ENCODE results near the gene SDC3.
A peak's percentile ranks its signal among the peaks of the same experiment; 100 is the strongest.

Gene SDC3

DNA sequence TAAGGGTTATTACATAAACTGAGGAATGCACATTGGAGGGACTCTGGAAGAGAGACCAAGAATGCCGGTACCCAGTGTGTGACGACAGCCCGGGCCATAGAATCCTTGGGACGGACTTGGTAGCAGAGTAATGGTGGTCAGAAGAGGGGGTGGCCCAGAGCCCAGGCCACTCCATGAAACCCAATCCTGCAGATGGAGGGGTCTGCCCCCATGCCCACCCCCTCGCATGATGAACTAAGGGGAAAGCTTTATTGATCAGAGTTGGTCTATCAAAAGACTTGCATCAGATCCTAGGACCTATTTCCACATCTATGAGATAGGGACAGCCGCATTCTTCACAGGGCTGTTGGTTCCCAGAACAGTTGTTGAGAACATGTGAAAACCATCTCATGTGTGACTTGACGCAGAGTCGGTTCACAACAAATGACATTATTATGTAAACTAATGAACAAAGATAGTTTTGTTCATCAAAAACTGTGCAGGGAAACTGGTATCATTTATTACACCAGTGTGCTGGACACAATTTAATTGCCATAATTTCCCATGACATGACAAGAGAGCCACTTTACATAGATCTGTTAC lies 21.5 kb upstream of the SDC3 start:
- Mint-ChIP-seq H3K4me3 (no peak overlapping the region), H3K9me3 (no peaks in the 10 kb centered on the region), H3K36me3 (ENCODE audit: low read depth) (peaks cover 42% of the 10 kb centered on the region), H3K27ac (peak overlapping the region in 2 of 3 experiments; percentile 53 to 75), H3K27me3 (ENCODE audit: low read depth) (no peaks in the 10 kb centered on the region), H3K4me1 (peaks cover 36% of the 10 kb centered on the region)
- no peak for TF ChIP-seq CTCF (IDR thresholded peaks at IDR 0.05; ENCODE audit: unreplicated experiment in 3 of 3)

DNA sequence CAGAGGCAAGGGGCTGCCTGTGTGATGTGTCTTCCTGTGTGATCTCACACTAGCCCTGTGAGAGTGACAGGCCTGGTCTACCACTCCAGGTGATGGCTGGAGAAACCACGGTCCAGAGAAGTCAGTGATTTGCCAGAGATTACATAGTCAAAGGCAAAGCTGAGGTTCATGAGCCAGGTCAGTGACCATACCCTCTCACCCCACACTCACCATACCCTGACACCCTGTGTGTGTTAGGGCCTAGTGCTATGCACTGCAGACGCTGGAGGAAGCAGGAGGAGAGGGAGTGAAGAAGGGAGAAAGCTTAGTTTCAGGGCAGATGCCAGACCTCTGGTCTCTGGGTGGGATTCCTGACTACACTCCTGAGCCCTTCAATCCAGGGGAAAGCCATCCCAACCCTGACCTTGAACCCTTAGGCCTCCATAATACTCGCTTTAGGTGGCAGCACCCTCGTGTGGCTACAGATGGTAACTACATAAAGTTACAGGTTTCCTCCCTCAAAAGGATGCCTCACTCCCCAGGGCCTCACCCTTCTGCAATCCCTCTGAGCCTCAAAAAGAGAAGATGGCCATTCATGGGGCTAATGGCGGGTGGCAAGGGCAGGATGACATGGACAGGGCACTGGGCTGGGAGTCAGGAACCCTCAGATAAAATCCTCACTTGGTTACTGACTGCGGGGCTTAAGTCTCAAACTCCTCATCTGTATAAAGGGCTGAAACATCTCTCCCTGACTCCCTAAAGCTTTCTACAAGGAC lies 20.8 kb upstream of the SDC3 start:
- no peaks in the 10 kb centered on the region for H3K9me3 Mint-ChIP-seq
- no peaks in the 10 kb centered on the region for H3K27me3 Mint-ChIP-seq (ENCODE audit: low read depth)
- H3K27ac Mint-ChIP-seq: peak overlapping the region; percentile 53 to 75 (median 68)
- H3K36me3 Mint-ChIP-seq (ENCODE audit: low read depth): peaks cover 35% of the 10 kb centered on the region
- H3K4me3 Mint-ChIP-seq: no peak overlapping the region
- peaks cover 36% of the 10 kb centered on the region for H3K4me1 Mint-ChIP-seq
- TF ChIP-seq CTCF (IDR thresholded peaks at IDR 0.05; ENCODE audit: unreplicated experiment in 3 of 3): peak; percentile 63 to 75 (median 73)

DNA sequence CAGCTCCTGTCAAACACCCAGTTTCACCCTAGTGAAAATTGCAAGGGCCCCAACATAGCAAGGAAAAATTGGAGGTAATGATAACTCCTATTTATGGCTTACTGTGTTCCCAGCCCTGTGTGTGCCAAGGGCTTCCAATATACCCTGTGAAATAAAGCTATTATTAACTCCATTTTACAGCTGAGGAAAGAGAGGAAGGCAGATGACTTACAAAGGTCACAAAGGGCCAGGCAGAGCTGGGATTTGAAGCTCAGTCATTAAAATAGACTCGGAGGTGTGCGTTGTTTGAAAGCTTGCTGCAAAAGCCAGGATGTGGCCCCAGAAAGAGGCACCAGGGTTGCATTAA lies 20.2 kb upstream of the SDC3 start:
- H3K36me3 Mint-ChIP-seq (ENCODE audit: low read depth): peaks cover 29% of the 10 kb centered on the region
- H3K27me3 Mint-ChIP-seq (ENCODE audit: low read depth): no peaks in the 10 kb centered on the region
- H3K4me3 Mint-ChIP-seq: no peak overlapping the region
- no peak for TF ChIP-seq CTCF (IDR thresholded peaks at IDR 0.05; ENCODE audit: unreplicated experiment in 3 of 3)
- no peaks in the 10 kb centered on the region for H3K9me3 Mint-ChIP-seq
- peaks cover 36% of the 10 kb centered on the region for H3K4me1 Mint-ChIP-seq
- peak overlapping the region in 1 of 3 experiments; percentile 28 for H3K27ac Mint-ChIP-seq

DNA sequence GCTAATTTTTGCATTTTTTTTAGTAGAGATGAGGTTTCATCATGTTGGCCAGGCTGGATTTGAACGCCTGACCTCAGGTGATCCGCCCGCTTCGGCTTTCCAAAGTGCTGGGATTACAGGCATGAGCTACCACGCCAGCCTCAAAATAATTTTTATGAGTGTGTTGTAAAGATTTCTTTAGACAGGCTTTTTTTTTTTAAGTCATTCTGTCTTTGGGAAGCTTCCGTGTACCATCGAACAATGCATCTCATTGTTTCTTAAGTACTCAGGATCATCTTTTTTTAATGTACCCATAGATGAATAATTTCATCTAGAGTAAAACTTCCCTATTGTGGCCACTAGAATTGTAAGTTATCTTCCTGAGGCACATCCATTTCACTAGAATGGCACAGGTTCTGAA lies 19.6 kb upstream of the SDC3 start:
- H3K9me3 Mint-ChIP-seq: no peaks in the 10 kb centered on the region
- H3K4me1 Mint-ChIP-seq: peaks cover 36% of the 10 kb centered on the region
- peaks cover 25% of the 10 kb centered on the region for H3K36me3 Mint-ChIP-seq (ENCODE audit: low read depth)
- no peak overlapping the region for H3K27ac Mint-ChIP-seq
- H3K4me3 Mint-ChIP-seq: no peak overlapping the region
- no peaks in the 10 kb centered on the region for H3K27me3 Mint-ChIP-seq (ENCODE audit: low read depth)
- TF ChIP-seq CTCF (IDR thresholded peaks at IDR 0.05; ENCODE audit: unreplicated experiment in 3 of 3): no peak

GRCh38 chr1:30927448-30927847 lies 18.9 kb upstream of the SDC3 start:
- H3K4me1 Mint-ChIP-seq: peaks cover 36% of the 10 kb centered on the region
- H3K36me3 Mint-ChIP-seq (ENCODE audit: low read depth): peaks cover 18% of the 10 kb centered on the region
- H3K27ac Mint-ChIP-seq: no peak overlapping the region
- no peak for TF ChIP-seq CTCF (IDR thresholded peaks at IDR 0.05; ENCODE audit: unreplicated experiment in 3 of 3)
- H3K9me3 Mint-ChIP-seq: no peaks in the 10 kb centered on the region
- H3K27me3 Mint-ChIP-seq (ENCODE audit: low read depth): no peaks in the 10 kb centered on the region
- H3K4me3 Mint-ChIP-seq: no peak overlapping the region

- H3K4me1 Mint-ChIP-seq: peaks cover 22% of the 10 kb centered on the region
- no peak overlapping the region for H3K27ac Mint-ChIP-seq
- no peaks in the 10 kb centered on the region for H3K9me3 Mint-ChIP-seq
- H3K36me3 Mint-ChIP-seq (ENCODE audit: low read depth): no peaks in the 10 kb centered on the region
- no peaks in the 10 kb centered on the region for H3K27me3 Mint-ChIP-seq (ENCODE audit: low read depth)
- TF ChIP-seq CTCF (IDR thresholded peaks at IDR 0.05; ENCODE audit: unreplicated experiment in 3 of 3): no peak
- no peak overlapping the region for H3K4me3 Mint-ChIP-seq
Measured at GRCh38 chr1:30923597-30923996, 15.0 kb upstream of the SDC3 start.

Data from nephron (organoid).